DND-41 (cell line): ENCODE measurements around the gene IWS1.

ENCODE experiments used
- EZH2 ChIP-seq: IDR thresholded peaks from 3 replicates; pipeline ENCODE4 v1.6.1; 2012; ENCODE audit warnings: borderline replicate concordance, low read depth, mild to moderate bottlenecking, moderate library complexity, low read length, inconsistent platforms; ENCODE audit not compliant: severe bottlenecking
- TF ChIP-seq, protein P1 (sequence below): IDR thresholded peaks from 2 replicates; pipeline ENCODE4 v1.5.1; 2012; ENCODE audit warnings: borderline replicate concordance, low read length, moderate library complexity, mild to moderate bottlenecking; ENCODE audit not compliant: poor library complexity, severe bottlenecking; ENCODE audit errors: extremely low read depth

DNA sequence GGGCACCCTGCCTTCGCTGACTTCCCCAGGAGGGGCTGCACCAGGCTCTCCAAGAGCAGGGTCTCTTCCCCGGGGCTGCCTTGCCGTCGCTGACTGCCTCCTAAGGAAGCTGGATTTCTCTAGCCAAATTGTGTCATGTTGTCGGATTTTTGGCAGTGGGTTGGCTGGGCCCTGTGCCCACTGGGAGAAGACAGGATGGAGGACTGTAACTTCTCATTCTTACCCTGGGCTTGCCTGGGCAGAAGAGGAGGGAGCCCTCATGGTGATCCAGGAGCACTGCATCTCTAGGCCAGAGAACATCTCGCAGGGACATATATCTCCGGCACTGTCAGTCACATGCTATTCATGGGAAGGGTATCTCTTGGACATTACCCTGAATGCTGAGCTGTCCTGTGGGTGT is 15.5 kb upstream of the IWS1 start:
- TF ChIP-seq, protein P1, sequence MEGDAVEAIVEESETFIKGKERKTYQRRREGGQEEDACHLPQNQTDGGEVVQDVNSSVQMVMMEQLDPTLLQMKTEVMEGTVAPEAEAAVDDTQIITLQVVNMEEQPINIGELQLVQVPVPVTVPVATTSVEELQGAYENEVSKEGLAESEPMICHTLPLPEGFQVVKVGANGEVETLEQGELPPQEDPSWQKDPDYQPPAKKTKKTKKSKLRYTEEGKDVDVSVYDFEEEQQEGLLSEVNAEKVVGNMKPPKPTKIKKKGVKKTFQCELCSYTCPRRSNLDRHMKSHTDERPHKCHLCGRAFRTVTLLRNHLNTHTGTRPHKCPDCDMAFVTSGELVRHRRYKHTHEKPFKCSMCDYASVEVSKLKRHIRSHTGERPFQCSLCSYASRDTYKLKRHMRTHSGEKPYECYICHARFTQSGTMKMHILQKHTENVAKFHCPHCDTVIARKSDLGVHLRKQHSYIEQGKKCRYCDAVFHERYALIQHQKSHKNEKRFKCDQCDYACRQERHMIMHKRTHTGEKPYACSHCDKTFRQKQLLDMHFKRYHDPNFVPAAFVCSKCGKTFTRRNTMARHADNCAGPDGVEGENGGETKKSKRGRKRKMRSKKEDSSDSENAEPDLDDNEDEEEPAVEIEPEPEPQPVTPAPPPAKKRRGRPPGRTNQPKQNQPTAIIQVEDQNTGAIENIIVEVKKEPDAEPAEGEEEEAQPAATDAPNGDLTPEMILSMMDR, result no peak
- TF ChIP-seq EZH2, result no peak
